ENCODE measurements around the gene TSC22D1.

Gene TSC22D1

GRCh38 chr13:44449999-44450821 lies 125.9 kb downstream of the TSC22D1 start:
- no peak for DNase-seq

- DNase-seq = no peak
These were observed 127.3 kb downstream of the TSC22D1 start for GRCh38 chr13:44448875-44449274.

GRCh38 chr13:44448373-44448772 lies 127.8 kb downstream of the TSC22D1 start:
- DNase-seq = no peak

GRCh38 chr13:44447783-44448321 lies 128.3 kb downstream of the TSC22D1 start:
- no peak for DNase-seq

GRCh38 chr13:44440046-44440608 lies 136.0 kb downstream of the TSC22D1 start:
- no peak for DNase-seq

- no peak for DNase-seq
These were observed 136.6 kb downstream of the TSC22D1 start for GRCh38 chr13:44439452-44440024.

- DNase-seq = no peak
These were observed 137.9 kb downstream of the TSC22D1 start for GRCh38 chr13:44438234-44438579.

GRCh38 chr13:44437356-44438233 lies 138.5 kb downstream of the TSC22D1 start:
- DNase-seq = peak; percentile 46

- DNase-seq = peak; percentile 29
These were observed 139.4 kb downstream of the TSC22D1 start for GRCh38 chr13:44436589-44437337.

- DNase-seq = no peak
These were observed 140.1 kb downstream of the TSC22D1 start for GRCh38 chr13:44435919-44436510.

- DNase-seq = peak; percentile 79
These were observed 140.8 kb downstream of the TSC22D1 start for GRCh38 chr13:44435142-44435918.

- no peak for DNase-seq
These were observed 141.4 kb downstream of the TSC22D1 start for GRCh38 chr13:44434766-44435141.

- DNase-seq = no peak
These were observed 142.0 kb downstream of the TSC22D1 start for GRCh38 chr13:44433863-44434765.

- no peak for DNase-seq
These were observed 143.5 kb downstream of the TSC22D1 start for GRCh38 chr13:44432650-44433049.

- no peak for DNase-seq
These were observed 145.0 kb downstream of the TSC22D1 start for GRCh38 chr13:44431150-44431549.

- DNase-seq = no peak
These were observed 146.8 kb downstream of the TSC22D1 start for GRCh38 chr13:44429311-44429710.

- no peak for DNase-seq
These were observed 149.7 kb downstream of the TSC22D1 start for GRCh38 chr13:44426461-44426860.

- DNase-seq = no peak
These were observed 150.4 kb downstream of the TSC22D1 start for GRCh38 chr13:44425815-44426078.

GRCh38 chr13:44425041-44425814 lies 150.9 kb downstream of the TSC22D1 start:
- no peak for DNase-seq

Measured in central memory CD4-positive, alpha-beta T cell (primary cell).